GM10847 (cell line): ENCODE measurements around the gene DCP1A.

ENCODE experiments used
- POLR2A ChIP-seq: IDR thresholded peaks from 2 replicates; pipeline ENCODE4 v1.6.1; 2011; ENCODE audit not compliant: insufficient read length; ENCODE audit errors: extremely low read depth

DCP1A gene

GRCh38 chr3:53278667-53279066 lies 68.7 kb downstream of the DCP1A start:
- TF ChIP-seq POLR2A, result no peak

DNA sequence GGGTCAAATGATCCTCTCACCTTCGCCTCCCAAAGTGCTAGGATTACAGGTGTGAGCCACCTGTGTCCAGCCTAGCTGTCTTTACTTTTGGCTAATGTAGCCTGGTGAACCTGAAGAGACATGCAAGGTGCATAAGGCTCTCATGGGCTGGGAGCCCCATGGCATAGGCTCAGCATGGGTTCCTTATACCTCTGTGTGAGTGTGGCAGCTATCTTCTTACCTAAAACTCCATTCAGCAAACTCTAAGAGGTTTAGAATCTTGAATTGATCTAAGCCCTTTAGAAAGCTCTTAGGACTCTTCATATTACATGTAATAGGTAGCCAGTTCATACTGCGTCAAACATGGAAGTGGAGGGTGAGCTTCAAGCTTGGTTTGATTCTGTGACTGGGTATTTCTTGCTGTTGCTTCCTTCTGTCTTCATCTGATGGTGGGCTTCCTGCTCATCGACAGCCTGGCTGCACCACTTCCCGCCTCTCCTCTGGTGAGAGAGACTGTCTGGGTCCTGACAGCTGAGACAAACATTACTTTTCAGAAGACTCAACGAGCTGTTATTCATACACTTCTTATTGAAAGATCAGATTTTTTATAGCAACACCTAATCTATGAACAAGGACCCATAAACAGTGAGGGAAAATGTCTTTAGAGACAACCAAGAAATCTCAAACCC lies 72.3 kb downstream of the DCP1A start:
- no peak for TF ChIP-seq POLR2A

- TF ChIP-seq POLR2A, result no peak
Measured at GRCh38 chr3:53273146-53273670, 74.1 kb downstream of the DCP1A start.

- no peak for TF ChIP-seq POLR2A
Measured at GRCh38 chr3:53269888-53270880, 77.2 kb downstream of the DCP1A start.

GRCh38 chr3:53267766-53268165 lies 79.6 kb downstream of the DCP1A start:
- no peak for TF ChIP-seq POLR2A

DNA sequence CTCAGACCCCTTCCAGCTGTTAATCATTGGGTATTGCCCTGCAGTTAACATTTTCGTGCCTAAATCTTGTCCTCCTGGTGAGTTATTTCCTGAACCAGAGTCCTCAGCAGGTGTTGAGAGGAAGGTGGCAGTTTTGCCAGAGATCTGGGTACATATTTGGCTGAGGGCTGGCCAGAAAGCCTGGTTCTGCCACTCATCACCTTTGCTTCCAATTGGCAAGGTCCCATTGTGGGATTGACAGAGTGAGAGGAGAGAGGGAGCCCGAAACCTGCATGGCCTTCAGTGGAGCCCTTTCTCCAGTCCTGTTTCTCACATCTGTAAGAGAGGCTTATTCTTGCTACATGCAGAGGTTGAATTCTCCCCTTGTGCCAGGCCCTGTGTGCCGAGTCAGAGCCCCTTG lies 82.6 kb downstream of the DCP1A start:
- TF ChIP-seq POLR2A, result no peak

DNA sequence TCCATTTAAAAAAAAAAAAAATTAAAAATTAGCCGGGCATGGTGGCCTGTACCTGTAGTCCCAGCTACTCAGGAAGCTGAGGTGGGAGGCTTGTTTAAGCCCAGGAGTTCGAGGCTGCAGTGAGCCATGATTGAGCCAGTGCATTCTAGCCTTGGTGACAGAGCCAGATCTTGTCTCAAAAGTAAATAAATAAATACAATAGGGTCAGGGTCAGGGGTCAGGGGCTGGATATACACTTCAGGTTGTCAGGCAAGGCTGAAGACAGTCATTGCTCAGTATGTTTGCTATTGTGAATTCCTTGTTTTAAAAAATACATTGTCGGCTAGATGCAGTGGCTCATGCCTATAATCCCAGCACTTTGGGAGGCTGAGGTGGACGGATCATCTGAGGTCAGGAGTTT lies 83.4 kb downstream of the DCP1A start:
- TF ChIP-seq POLR2A, result no peak

GRCh38 chr3:53261712-53262111 lies 85.6 kb downstream of the DCP1A start:
- TF ChIP-seq POLR2A, result no peak

DNA sequence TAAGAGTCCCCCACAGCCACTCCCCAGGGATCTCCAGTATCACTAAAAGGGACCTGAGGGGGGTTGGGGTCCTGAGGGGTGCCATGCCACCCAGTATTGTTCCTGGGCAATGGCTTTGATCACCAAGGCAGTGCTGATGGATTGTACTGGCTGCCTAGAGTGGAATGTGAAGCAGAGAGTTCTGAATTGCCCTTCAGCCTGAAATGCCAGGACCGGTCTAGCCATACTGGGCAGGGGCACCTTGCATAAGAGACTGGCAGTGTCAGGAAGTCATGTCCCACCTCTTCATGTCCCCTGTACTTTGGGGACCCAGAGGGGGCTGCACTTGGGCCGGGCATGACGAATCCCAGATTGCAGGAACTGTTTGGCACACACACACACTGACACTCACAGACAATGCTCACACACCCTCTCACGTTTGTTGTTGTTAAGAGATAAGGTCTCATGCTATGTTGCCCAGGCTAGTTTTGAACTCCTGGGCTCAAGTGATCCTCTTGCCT lies 87.0 kb downstream of the DCP1A start:
- no peak for TF ChIP-seq POLR2A

DNA sequence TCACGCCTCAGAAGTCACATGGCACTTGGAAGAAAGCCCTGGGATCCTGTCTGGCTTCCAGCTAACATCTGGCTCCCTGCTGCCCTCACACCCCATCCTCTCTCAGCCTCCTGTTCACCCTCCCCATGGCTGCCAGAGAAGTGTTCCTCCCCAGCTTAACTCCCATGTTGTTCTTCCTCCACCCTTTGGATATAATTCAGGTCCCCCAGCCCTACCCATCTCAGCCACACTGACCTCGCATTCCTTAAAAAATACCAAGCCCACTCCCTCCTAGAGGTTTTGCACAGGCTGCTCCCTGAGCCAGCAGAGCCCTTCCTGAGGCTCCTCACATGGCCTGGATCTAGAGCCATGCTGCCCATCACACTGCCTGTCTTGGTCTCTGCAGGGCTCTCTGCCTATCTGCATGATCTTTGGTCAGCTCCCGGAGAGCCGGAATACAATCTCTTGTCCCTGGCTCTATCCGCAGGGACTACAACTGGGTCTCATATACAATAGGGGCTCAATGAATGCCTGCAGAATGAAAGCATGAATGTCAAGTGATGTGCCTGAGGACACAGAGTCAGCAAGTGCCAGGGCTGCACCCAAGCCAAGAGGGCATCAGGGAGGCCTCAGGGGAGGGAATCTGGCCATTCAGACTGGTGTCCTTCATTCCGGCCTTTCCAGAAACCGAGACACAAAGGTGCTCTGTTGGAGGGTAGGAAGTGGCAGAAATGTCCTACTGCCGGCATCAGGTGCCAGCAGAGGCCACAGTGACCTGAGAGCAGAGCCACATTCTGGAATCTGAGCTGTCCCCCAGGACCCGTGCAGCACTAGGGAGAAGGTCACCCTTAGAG lies 87.7 kb downstream of the DCP1A start:
- no peak for TF ChIP-seq POLR2A

- TF ChIP-seq POLR2A, result no peak
Measured at GRCh38 chr3:53258600-53259426, 88.5 kb downstream of the DCP1A start.

DNA sequence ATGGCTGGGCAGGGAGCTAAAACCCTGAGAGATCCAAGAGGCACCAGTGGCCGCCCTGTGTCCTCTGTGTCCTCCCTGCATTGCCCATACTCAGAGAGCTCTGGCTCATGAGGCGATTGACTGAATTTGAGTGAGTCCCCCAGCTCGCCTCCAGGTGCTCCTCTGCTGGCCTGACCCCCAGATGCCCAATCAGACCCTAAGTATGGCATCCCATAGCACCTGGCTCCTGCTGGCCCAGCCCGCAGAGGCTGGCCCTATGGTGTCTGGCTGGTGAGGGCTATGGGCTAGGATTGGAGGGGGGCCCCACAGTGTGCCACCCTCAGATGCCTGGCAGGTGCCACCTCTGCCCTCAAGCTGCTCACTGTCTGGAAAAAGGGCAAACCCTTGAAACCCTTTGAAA lies 89.9 kb downstream of the DCP1A start:
- TF ChIP-seq POLR2A, result no peak

GRCh38 chr3:53256704-53257055 lies 90.7 kb downstream of the DCP1A start:
- no peak for TF ChIP-seq POLR2A
